ENCODE data around the gene TSPAN31. TPM values are rescaled to one million over a fixed set of nuclear protein-coding genes. Genes with fewer than 3 reads are reported as not detected.
A peak's percentile ranks its signal among the peaks of the same experiment; 100 is the strongest.
"Not testable (repeated sequence)": the region's sequence is repeated elsewhere in the genome, so short reads cannot be mapped to it uniquely, and the experiment has no call there.

The TSPAN31 gene
- total RNA-seq, 1 donor from 2014 or later, result 50.7 TPM

- not testable (repeated sequence) for DNase-seq (ENCODE audit: low read depth)
Measured at GRCh38 chr12:57721846-57722608, 22.8 kb upstream of the TSPAN31 start.

- DNase-seq (ENCODE audit: low read depth), result no peak
Measured at GRCh38 chr12:57722716-57723629, 21.9 kb upstream of the TSPAN31 start.

GRCh38 chr12:57723630-57723962 is 21.2 kb upstream of the TSPAN31 start:
- DNase-seq (ENCODE audit: low read depth), result no peak

GRCh38 chr12:57724003-57724935 is 20.6 kb upstream of the TSPAN31 start:
- no peak for DNase-seq (ENCODE audit: low read depth)

GRCh38 chr12:57724936-57725740 is 19.7 kb upstream of the TSPAN31 start:
- DNase-seq (ENCODE audit: low read depth), result no peak

GRCh38 chr12:57725851-57726150 is 19.0 kb upstream of the TSPAN31 start:
- DNase-seq (ENCODE audit: low read depth), result no peak

- DNase-seq (ENCODE audit: low read depth), result peak; percentile 89
Measured at GRCh38 chr12:57726151-57726883, 18.5 kb upstream of the TSPAN31 start.

- DNase-seq (ENCODE audit: low read depth), result no peak
Measured at GRCh38 chr12:57726884-57727757, 17.7 kb upstream of the TSPAN31 start.

- no peak for DNase-seq (ENCODE audit: low read depth)
Measured at GRCh38 chr12:57727758-57728395, 17.0 kb upstream of the TSPAN31 start.

- no peak for DNase-seq (ENCODE audit: low read depth)
Measured at GRCh38 chr12:57729321-57729844, 15.5 kb upstream of the TSPAN31 start.

GRCh38 chr12:57730336-57731067 is 14.3 kb upstream of the TSPAN31 start:
- DNase-seq (ENCODE audit: low read depth), result peak; percentile 85

- DNase-seq (ENCODE audit: low read depth), result no peak
Measured at GRCh38 chr12:57731411-57732080, 13.3 kb upstream of the TSPAN31 start.

GRCh38 chr12:57732270-57732669 is 12.6 kb upstream of the TSPAN31 start:
- no peak for DNase-seq (ENCODE audit: low read depth)

GRCh38 chr12:57732726-57733593 is 11.9 kb upstream of the TSPAN31 start:
- DNase-seq (ENCODE audit: low read depth), result no peak

- DNase-seq (ENCODE audit: low read depth), result no peak
Measured at GRCh38 chr12:57733928-57734327, 10.9 kb upstream of the TSPAN31 start.

- peak; percentile 93 for DNase-seq (ENCODE audit: low read depth)
Measured at GRCh38 chr12:57734591-57734990, 10.2 kb upstream of the TSPAN31 start.

Data from myocyte (in vitro differentiated cells).